ENCODE data around the gene TMEM191C.
"Not testable (repeated sequence)": the region's sequence is repeated elsewhere in the genome, so short reads cannot be mapped to it uniquely, and the experiment has no call there.

The TMEM191C gene

DNA sequence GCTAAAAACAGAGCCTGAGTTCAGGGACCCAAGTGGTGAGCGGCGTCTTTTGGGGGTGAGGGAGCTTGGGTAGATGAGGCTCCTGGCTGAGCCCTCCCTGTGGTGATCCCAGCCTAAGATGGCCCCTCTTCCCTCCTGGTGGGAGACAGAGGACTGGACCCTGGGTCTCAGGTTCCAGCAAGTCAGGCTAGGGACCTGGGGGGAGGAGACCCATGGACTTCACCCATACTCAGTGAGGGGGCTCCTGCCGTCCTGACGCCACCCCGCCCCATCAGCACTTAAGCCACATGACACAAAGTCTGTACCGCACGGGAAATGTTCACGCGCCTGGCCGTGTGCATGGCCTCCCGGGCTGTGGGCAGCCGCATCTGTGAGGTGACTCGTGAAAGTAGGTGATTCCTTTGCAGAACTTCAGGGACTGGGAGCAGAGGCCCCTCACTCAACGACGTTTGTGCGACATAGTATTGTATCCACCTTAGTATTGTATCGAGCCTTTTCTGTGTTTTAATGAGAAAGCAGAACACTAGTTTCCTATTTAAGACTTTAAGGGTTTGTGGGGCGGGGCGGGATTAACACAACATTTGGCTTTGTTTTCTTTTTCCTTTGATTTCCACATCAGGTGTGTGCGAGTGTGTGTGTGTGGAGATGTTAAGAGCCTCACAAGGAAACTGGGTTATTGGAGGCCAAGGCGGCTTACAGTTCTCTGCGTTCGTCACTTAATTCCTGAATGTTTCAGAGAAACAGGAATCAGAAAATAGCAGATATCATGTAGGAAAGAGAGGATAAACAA is 18.4 kb upstream of the TMEM191C start:
- H3K27me3 ChIP-seq (ENCODE audit: control insufficient read depth, insufficient read depth, low read length): no peaks in the 10 kb centered on the region
- H3K9ac ChIP-seq (ENCODE audit: low read length): no peak overlapping the region
- H3K4me1 ChIP-seq (ENCODE audit: control insufficient read depth, low read depth, low read length): no peaks in the 10 kb centered on the region
- H3K27ac ChIP-seq (ENCODE audit: low read length): no peak overlapping the region
- H3K4me3 ChIP-seq (ENCODE audit: low read length): no peak overlapping the region
- no peaks in the 10 kb centered on the region for H3K9me3 ChIP-seq (ENCODE audit: control insufficient read depth, low read depth, low read length)
- H3K36me3 ChIP-seq (ENCODE audit: control insufficient read depth, low read depth, low read length): peaks cover 12% of the 10 kb centered on the region

DNA sequence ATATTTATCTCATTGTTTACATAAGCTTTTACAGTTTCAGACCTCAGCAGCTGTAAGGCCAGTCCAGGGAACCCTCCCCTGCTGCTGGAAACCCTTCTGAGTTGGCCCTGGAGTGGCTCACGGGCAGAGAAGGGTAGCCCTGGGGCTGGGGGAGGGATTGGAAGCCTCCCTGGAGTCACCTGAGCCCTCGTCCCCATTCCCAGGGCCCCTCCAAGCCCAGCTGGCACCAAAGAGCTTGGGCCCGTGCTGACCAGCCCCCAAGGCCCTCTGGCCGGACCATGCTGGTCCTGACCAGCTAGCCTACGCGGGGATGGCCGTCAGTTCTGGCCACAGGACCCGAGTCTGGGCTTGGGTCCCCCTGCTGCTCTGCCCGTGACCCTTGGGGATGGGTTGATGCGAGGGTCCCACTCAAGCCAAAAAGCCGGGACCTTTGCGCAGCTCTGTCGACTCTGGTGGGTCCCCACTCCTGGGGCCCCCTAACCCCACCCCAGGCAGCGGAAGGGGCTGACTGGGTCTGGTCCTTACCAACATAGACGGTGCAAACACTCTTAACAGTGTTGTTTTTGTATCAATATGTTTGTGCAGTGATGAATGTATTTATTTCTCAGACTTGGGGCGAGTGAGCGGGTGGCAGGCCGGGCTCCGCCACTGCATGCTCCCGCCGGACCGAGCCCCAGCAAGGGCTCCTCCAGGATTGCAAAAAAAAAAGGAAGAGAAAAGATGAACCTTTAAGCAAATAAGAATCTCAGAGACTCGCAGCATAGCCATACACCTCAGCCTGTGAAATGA is 17.5 kb upstream of the TMEM191C start:
- Histone ChIP-seq H3K9me3 (ENCODE audit: control insufficient read depth, low read depth, low read length) (no peaks in the 10 kb centered on the region), H3K9ac (ENCODE audit: low read length) (no peak overlapping the region), H3K36me3 (ENCODE audit: control insufficient read depth, low read depth, low read length) (peaks cover 12% of the 10 kb centered on the region), H3K4me1 (ENCODE audit: control insufficient read depth, low read depth, low read length) (no peaks in the 10 kb centered on the region), H3K27me3 (ENCODE audit: control insufficient read depth, insufficient read depth, low read length) (no peaks in the 10 kb centered on the region), H3K27ac (ENCODE audit: low read length) (no peak overlapping the region), H3K4me3 (ENCODE audit: low read length) (no peak overlapping the region)

DNA sequence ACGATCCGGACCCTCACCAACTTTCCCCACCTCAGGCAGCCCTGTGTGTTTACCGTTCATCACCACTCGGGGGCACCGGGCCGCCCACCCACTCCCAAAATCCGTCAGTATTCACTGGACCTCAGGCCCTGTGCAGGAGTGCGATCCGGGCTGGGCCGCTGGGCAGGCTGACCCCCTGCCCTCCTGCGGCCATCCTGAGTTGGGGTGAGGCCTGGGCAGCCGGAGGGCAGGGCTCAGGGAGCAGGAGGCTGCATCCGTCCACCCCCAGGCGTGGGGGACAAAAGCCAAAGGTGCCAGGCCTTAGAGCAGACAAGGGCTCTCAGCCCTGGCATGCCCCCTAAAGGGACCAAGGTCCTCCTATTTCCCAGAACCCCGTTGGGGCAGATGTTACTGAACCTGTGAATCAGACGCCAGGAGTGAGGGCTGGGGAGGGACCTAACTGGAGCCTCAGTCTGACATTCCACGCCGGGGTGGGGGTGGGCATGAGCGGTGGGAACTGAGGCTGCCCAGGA is 16.8 kb upstream of the TMEM191C start:
- no peak overlapping the region for H3K9ac ChIP-seq (ENCODE audit: low read length)

DNA sequence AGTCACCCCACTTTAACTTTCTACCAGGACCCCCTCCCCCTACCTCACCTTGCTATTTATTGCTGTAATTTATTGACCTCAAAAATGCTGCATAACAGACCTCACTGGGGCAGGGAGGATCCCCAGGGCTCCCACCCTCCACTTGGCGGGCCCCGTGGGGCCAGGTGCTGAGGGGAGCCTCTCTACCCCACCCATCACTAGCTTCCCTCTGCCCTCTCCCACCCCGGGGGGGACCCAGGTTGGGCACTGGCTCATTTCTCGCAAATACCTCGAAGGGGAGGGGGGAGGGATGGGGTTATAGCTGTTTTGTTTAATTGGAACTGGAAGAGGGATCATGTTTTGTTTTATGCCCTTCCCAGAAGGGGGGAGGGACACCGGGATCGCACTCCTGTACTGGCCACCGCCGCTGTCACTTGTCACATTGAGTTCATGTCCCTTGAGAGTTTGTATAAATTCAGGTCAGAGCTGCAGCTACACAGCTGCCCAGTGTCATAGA is 16.3 kb upstream of the TMEM191C start:
- H3K4me1 ChIP-seq (ENCODE audit: control insufficient read depth, low read depth, low read length): peaks cover 3% of the 10 kb centered on the region
- H3K4me3 ChIP-seq (ENCODE audit: low read length): no peak overlapping the region
- H3K9me3 ChIP-seq (ENCODE audit: control insufficient read depth, low read depth, low read length): no peaks in the 10 kb centered on the region
- no peak overlapping the region for H3K9ac ChIP-seq (ENCODE audit: low read length)
- no peaks in the 10 kb centered on the region for H3K27me3 ChIP-seq (ENCODE audit: control insufficient read depth, insufficient read depth, low read length)
- no peak overlapping the region for H3K27ac ChIP-seq (ENCODE audit: low read length)
- peaks cover 6% of the 10 kb centered on the region for H3K36me3 ChIP-seq (ENCODE audit: control insufficient read depth, low read depth, low read length)

More for the DNA sequence above, 16.8 kb upstream of the TMEM191C start:
- peaks cover 6% of the 10 kb centered on the region for H3K36me3 ChIP-seq (ENCODE audit: control insufficient read depth, low read depth, low read length)
- H3K4me1 ChIP-seq (ENCODE audit: control insufficient read depth, low read depth, low read length): no peaks in the 10 kb centered on the region
- H3K27ac ChIP-seq (ENCODE audit: low read length): no peak overlapping the region
- no peak overlapping the region for H3K4me3 ChIP-seq (ENCODE audit: low read length)
- H3K27me3 ChIP-seq (ENCODE audit: control insufficient read depth, insufficient read depth, low read length): no peaks in the 10 kb centered on the region
- H3K9me3 ChIP-seq (ENCODE audit: control insufficient read depth, low read depth, low read length): no peaks in the 10 kb centered on the region

DNA sequence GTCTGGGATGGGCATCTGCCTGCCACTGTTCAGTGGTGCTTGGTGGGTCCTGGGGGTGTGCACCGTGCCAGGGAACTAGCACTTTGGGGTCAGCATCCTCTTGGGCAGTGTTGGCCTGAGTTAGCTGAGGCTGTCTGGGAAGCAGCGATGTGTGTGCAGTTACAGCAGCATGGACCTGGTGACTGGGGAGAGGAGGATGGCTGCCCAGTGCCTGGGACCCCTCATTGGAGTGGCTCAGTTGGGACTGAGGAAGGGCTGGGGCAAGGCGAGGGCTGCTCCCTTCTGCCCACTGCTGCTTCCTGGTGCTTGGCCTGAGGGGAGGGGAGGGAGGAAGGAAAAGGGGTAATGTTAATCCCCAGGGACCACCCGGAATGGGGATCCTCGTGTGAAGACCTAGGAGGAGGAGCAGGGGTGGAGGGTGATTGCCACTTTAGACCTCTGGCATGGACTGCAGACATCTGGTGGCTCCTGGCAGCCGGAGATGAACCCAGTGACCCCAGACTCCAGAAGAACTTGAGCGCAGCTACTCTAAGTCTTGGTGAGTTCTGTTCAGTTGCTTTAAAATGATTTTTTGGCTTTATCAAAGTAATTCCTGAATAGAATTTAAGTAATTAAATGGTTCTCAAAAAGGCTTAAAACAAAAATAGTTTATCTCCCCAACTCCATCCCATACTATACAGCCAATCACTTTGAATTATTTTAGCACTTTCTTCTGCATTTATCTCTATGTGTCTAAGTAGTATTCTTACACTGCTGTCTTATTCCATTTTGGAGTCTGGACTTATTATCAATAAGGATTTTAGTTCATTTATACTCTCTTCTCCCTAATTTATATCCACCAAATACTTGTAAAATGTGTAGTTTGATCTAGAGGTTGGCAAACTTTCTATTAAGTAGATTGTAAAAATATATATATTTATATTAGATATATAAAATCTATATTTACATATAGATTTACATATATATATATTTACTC is 15.4 kb upstream of the TMEM191C start:
- H3K9me3 ChIP-seq (ENCODE audit: control insufficient read depth, low read depth, low read length): no peaks in the 10 kb centered on the region
- peaks cover 7% of the 10 kb centered on the region for H3K4me1 ChIP-seq (ENCODE audit: control insufficient read depth, low read depth, low read length)
- no peak overlapping the region for H3K9ac ChIP-seq (ENCODE audit: low read length)
- H3K27ac ChIP-seq (ENCODE audit: low read length): no peak overlapping the region
- H3K27me3 ChIP-seq (ENCODE audit: control insufficient read depth, insufficient read depth, low read length): no peaks in the 10 kb centered on the region
- no peaks in the 10 kb centered on the region for H3K36me3 ChIP-seq (ENCODE audit: control insufficient read depth, low read depth, low read length)
- H3K4me3 ChIP-seq (ENCODE audit: low read length): no peak overlapping the region

DNA sequence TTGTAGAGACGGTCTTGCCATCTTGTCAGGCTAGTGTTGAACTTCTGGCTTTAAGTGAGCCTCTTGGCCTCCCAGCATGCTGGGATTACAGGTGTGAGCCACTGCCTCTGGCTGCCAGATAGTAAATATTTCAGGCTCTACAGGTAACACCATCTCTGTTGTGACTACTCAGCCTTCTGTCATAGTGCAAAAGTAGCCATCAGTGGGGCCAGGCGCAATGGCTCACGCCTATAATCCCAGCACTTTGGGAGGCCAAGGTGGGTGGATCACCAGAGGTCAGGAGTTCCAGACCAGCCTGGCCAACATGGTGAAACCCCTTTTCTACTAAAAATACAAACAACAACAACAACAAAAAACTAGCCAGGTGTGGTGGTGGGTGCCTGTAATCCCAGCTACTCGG is 14.5 kb upstream of the TMEM191C start:
- not testable (repeated sequence) for H3K9ac ChIP-seq (ENCODE audit: low read length); H3K9me3 ChIP-seq (ENCODE audit: control insufficient read depth, low read depth, low read length); H3K27me3 ChIP-seq (ENCODE audit: control insufficient read depth, insufficient read depth, low read length); H3K4me1 ChIP-seq (ENCODE audit: control insufficient read depth, low read depth, low read length); H3K4me3 ChIP-seq (ENCODE audit: low read length); H3K27ac ChIP-seq (ENCODE audit: low read length); H3K36me3 ChIP-seq (ENCODE audit: control insufficient read depth, low read depth, low read length)

DNA sequence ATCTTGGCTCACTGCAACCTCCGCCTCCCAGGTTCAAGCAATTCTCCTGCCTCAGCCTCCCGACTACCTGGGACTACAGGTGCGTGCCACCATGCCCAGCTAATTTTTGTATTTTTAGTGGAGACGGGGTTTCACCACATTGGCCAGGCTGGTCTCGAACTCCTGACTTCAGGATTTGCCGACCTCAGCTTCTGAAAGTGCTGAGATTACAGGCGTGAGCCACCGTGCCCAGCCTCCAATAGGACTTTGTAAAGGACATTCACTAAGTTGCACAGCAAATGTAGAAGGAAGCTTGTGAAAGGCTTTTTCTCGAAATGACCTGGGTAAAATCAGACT is 12.2 kb upstream of the TMEM191C start:
- H3K9ac ChIP-seq (ENCODE audit: low read length); H3K27me3 ChIP-seq (ENCODE audit: control insufficient read depth, insufficient read depth, low read length); H3K27ac ChIP-seq (ENCODE audit: low read length); H3K4me3 ChIP-seq (ENCODE audit: low read length); H3K36me3 ChIP-seq (ENCODE audit: control insufficient read depth, low read depth, low read length); H3K4me1 ChIP-seq (ENCODE audit: control insufficient read depth, low read depth, low read length); H3K9me3 ChIP-seq (ENCODE audit: control insufficient read depth, low read depth, low read length): not testable (repeated sequence)

DNA sequence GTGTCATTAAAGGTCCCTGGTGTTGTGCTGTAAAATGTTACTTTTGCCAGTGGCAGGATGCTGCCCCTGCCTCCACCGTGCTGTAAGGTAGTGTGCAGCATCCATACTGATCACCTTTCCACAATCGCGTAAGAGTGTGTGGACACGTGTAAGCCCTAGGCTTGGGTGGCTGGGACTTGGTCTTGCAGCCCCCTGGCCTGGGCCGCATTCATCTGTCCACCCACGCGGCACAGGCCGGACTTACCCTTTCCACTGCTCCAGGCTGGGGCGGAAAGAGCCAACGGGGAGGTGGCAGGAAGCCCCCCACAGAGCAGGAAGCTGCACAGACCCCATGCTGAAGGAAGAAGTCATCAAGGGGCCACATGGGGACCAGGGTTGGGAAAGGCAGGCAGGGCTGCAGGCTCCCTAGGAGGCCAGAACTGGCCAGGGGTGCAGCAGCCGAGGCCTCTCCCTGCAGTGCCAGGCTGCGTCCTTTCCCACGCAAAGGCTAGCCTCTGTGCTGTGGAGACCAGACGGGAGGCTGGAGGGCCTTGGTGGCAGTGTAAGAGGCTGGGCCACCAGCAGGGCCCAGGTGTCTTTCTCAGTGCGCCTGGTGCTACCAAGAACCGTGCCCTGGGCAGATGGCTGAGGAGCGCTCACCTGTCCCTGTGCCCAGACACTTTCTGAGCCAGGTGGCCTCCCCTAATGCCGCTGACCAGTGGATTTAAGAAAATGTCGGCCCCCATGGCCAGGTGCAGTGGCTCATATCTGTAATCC is 11.7 kb upstream of the TMEM191C start:
- H3K27me3 ChIP-seq (ENCODE audit: control insufficient read depth, insufficient read depth, low read length): no peaks in the 10 kb centered on the region
- no peak overlapping the region for H3K9ac ChIP-seq (ENCODE audit: low read length)
- peaks cover 7% of the 10 kb centered on the region for H3K4me1 ChIP-seq (ENCODE audit: control insufficient read depth, low read depth, low read length)
- H3K36me3 ChIP-seq (ENCODE audit: control insufficient read depth, low read depth, low read length): no peaks in the 10 kb centered on the region
- H3K4me3 ChIP-seq (ENCODE audit: low read length): no peak overlapping the region
- H3K9me3 ChIP-seq (ENCODE audit: control insufficient read depth, low read depth, low read length): no peaks in the 10 kb centered on the region
- no peak overlapping the region for H3K27ac ChIP-seq (ENCODE audit: low read length)

DNA sequence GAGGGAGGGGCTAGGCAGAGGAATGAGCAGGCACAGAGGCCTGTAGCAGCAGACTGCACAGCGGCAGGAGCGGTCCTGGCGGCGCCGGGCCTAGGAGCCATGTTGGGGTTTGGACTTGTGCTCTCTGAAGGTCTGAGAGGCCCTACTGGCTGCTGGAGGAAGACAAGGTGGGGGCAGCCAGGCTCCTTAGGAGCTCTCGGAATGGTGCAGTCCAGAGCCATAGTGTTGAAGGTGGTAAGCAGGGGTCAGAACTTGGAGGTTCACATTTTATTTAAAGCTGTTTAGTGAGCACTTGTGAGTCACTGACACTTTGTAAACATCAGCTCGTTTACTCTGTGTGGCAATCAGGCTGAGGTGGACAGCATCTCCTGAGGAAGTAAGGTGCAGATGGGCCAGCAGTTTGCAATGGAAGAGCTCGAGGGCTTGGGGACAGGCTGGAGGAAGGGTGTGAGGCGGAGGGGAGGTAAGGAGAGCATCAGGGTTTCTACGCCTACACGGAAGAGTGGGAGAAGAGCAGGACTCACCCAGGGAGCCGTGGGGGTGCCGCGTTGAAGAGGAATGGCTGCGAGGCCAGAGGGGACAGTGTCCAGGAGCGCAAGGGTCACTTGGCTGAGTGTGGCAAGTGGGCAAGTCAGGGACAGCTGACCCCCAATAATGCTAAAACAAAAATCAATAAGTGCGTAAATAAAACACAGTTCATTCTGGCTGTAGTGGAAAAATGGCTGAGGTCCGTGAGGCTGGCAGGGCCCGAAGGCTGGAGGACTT is 10.0 kb upstream of the TMEM191C start:
- Histone ChIP-seq H3K4me3 (ENCODE audit: low read length) (no peak overlapping the region), H3K4me1 (ENCODE audit: control insufficient read depth, low read depth, low read length) (peaks cover 7% of the 10 kb centered on the region), H3K27me3 (ENCODE audit: control insufficient read depth, insufficient read depth, low read length) (no peaks in the 10 kb centered on the region), H3K27ac (ENCODE audit: low read length) (no peak overlapping the region), H3K36me3 (ENCODE audit: control insufficient read depth, low read depth, low read length) (no peaks in the 10 kb centered on the region), H3K9ac (ENCODE audit: low read length) (no peak overlapping the region), H3K9me3 (ENCODE audit: control insufficient read depth, low read depth, low read length) (no peaks in the 10 kb centered on the region)

DNA sequence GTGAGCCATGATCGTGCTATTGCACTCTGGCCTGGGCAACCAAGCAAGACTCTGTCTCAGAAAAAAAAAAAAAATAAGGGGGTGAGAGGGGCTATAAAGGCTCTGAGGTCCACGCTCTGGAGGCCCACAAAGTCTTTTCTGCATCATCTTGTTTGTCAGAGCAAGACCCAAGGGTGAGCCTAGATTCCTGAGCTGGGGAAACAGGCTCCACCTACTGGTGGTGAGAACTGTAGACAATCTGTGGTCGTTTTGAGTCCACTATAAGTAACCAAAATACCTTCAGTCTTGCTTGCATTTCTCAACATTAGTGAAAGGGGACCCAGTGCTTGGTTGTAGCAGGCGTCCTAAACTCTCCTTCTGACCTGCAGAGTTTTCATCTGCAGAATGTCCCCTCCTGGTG is 4.5 kb upstream of the TMEM191C start:
- H3K27ac ChIP-seq (ENCODE audit: low read length); H3K4me1 ChIP-seq (ENCODE audit: control insufficient read depth, low read depth, low read length); H3K9ac ChIP-seq (ENCODE audit: low read length); H3K4me3 ChIP-seq (ENCODE audit: low read length); H3K36me3 ChIP-seq (ENCODE audit: control insufficient read depth, low read depth, low read length); H3K9me3 ChIP-seq (ENCODE audit: control insufficient read depth, low read depth, low read length); H3K27me3 ChIP-seq (ENCODE audit: control insufficient read depth, insufficient read depth, low read length): not testable (repeated sequence)

All from iPS-18a (cell line).